Measurements from ENCODE around the gene TK2. TPM values are rescaled to one million over a fixed set of nuclear protein-coding genes. Genes with fewer than 3 reads are reported as not detected.

TK2 gene
- total RNA-seq, 1 donor from 2014 or later, result 21.5 TPM

- Histone ChIP-seq H3K36me3 (peaks cover under 1 to 5% of the 10 kb centered on the region in 2 donors), H3K27ac (no peak overlapping the region), H3K27me3 (no peaks in the 10 kb centered on the region), H3K4me1 (peaks cover 11 to 24% of the 10 kb centered on the region in 2 donors), H3K4me3 (peak overlapping the region; percentile 67 to 78), H3K9me3 (no peaks in the 10 kb centered on the region)
- intact Hi-C loops (cut with DNase I), result no loop called here
- TF ChIP-seq CTCF (IDR thresholded peaks at IDR 0.05), result no peak
- no peak for DNase-seq (ENCODE audit: low spot score in 2 of 2)
Measured at GRCh38 chr16:66553223-66553622, 3.3 kb upstream of the TK2 start.

- TF ChIP-seq CTCF (IDR thresholded peaks at IDR 0.05), result no peak
- Histone ChIP-seq H3K4me3 (peak within 1 kb of the TSS; percentile 67 to 78), H3K4me1 (peaks cover 11 to 26% of the 10 kb centered on the region in 2 donors), H3K27ac (peak within 1 kb of the TSS; percentile 88 to 99), H3K9me3 (no peaks in the 10 kb centered on the region), H3K27me3 (no peaks in the 10 kb centered on the region), H3K36me3 (peaks cover 0 to 5% of the 10 kb centered on the region in 2 donors)
- intact Hi-C loops (cut with DNase I), result no loop called here
- peak; percentile 54 to 96 for DNase-seq (ENCODE audit: low spot score in 2 of 2)
Measured at GRCh38 chr16:66552286-66553177, 2.6 kb upstream of the TK2 start, which contains the start of gene CKLF. TSS of gene CKLF (plus strand) at chr16:66552576. CDS start at chr16:66552716, 140 bp downstream.

GRCh38 chr16:66551788-66552285 lies 1.9 kb upstream of the TK2 start:
- no peaks in the 10 kb centered on the region for H3K36me3 ChIP-seq
- no peaks in the 10 kb centered on the region for H3K27me3 ChIP-seq
- no peaks in the 10 kb centered on the region for H3K9me3 ChIP-seq
- H3K4me3 ChIP-seq, result peak overlapping the region; percentile 67 to 78
- no peak for TF ChIP-seq CTCF (IDR thresholded peaks at IDR 0.05)
- DNase-seq (ENCODE audit: low spot score in 2 of 2), result no peak
- peak overlapping the region; percentile 88 to 99 for H3K27ac ChIP-seq
- intact Hi-C loops (cut with DNase I), result no loop called here
- H3K4me1 ChIP-seq, result peaks cover 11 to 26% of the 10 kb centered on the region in 2 donors

GRCh38 chr16:66551348-66551759 lies 1.4 kb upstream of the TK2 start:
- TF ChIP-seq CTCF (IDR thresholded peaks at IDR 0.05), result peak in 2 of 3 experiments; percentile 8 to 26
- H3K4me3 ChIP-seq, result peak overlapping the region; percentile 67 to 78
- intact Hi-C loops (cut with DNase I), result no loop called here
- no peaks in the 10 kb centered on the region for H3K27me3 ChIP-seq
- H3K9me3 ChIP-seq, result no peaks in the 10 kb centered on the region
- peak; percentile 33 to 70 for DNase-seq (ENCODE audit: low spot score in 2 of 2)
- H3K4me1 ChIP-seq, result peaks cover 11 to 26% of the 10 kb centered on the region in 2 donors
- H3K27ac ChIP-seq, result peak overlapping the region; percentile 88 to 99
- no peaks in the 10 kb centered on the region for H3K36me3 ChIP-seq

GRCh38 chr16:66548868-66549267 lies 1.1 kb downstream of the TK2 start:
- peaks cover 0 to 12% of the 10 kb centered on the region in 2 donors for H3K36me3 ChIP-seq
- H3K4me1 ChIP-seq, result peaks cover 11 to 24% of the 10 kb centered on the region in 2 donors
- H3K4me3 ChIP-seq, result peak overlapping the region; percentile 90 to 98
- no peaks in the 10 kb centered on the region for H3K27me3 ChIP-seq
- H3K27ac ChIP-seq, result peak overlapping the region; percentile 94 to 99
- no peak for DNase-seq (ENCODE audit: low spot score in 2 of 2)
- H3K9me3 ChIP-seq, result no peaks in the 10 kb centered on the region
- TF ChIP-seq CTCF (IDR thresholded peaks at IDR 0.05), result no peak
- intact Hi-C loops (cut with DNase I), result loop anchor here (2.0 kb wide), 2 partner anchors 56 to 70 kb away; partner anchors contain the start of gene CMTM3

Data from ascending aorta (tissue), 2 donors.